DMS114 treated with DMSO at 0.1 percent for 48 hours (cell line): ENCODE data around the gene SLC24A3.
"Not testable (repeated sequence)": the region's sequence is repeated elsewhere in the genome, so short reads cannot be mapped to it uniquely, and the experiment has no call there.

Experiments used
- DNase-seq: peaks from one replicate; lab custom pipeline; 2025; ENCODE audit not compliant: unreplicated experiment; lab: John Stamatoyannopoulos, UW

The SLC24A3 gene

DNA sequence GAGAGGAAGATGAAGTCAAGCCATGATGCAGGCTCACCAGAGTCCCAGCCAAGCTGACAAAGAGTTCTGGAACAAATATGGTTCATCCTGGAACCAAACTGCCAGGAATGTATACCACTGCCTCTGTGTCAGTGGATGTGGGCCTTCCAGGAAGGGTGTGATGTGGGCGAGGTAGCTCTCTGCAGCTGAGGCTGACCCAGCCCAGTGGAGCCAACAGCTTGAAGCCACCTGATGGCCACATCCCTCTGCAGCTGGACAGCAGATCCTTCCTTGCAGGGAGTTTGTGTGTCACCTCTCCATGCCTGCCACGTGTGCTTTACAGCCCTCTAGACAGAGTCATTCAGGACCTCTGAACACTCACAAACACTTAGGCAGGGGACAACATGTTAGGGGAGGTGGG is 403.6 kb downstream of the SLC24A3 start:
- no peak for DNase-seq

DNA sequence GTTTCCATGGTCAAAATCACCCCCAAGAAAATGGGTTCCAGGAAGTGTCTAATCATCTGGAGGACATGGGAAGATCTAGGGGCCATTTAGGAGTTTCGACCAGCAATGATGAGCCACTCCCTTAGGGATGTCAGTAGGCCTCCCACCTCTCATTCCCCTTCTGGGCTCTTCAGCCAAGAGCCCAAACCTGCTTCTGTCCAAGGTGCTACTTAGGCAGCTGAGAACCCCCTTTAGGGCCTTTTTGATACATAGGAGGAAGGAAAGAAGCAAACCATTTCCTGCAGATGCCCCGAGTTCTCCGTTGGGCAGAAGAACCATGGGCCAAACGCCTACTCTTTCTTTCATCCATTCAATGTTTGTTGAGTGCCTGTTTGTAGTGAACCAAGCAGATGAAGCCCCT is 404.2 kb downstream of the SLC24A3 start:
- no peak for DNase-seq

DNA sequence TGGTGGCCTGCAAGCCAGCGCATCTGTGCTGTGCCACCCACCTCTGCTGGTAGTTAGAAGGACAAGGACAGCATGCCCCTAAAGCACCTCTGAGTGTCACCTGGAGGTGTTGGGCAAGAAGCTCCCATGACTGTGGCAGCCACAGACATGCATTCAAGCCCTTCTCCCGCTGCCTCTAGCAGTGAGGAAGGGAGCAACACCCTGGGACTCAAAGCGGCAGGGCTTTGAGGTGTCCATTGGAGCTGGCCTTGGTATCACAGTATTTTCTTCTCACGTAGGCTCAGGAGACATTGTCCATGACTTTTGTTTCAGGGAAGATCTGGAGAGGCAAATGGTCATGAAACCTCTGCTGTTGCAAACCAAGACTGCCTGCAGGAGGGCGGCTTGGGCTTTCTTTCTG is 404.8 kb downstream of the SLC24A3 start:
- DNase-seq, result no peak

DNA sequence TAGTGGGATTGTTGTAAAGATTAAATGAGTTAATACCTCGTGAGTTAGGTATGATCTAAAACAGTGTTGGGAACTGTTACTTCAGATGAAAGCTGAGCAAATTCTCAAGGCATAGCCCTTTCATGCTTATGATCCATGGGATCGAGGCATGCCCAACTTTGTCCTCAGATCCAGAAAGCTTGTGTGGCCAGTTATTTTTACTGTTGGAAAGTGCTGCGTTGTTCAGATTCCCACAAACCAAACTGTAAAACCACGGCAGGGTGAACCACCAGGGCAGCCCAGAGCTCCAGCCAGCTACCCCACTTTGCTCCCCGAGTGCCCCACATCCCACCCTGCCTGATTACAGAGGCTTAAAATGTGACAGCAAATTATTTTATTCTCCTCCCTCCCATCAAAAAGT is 406.3 kb downstream of the SLC24A3 start:
- DNase-seq, result no peak

DNA sequence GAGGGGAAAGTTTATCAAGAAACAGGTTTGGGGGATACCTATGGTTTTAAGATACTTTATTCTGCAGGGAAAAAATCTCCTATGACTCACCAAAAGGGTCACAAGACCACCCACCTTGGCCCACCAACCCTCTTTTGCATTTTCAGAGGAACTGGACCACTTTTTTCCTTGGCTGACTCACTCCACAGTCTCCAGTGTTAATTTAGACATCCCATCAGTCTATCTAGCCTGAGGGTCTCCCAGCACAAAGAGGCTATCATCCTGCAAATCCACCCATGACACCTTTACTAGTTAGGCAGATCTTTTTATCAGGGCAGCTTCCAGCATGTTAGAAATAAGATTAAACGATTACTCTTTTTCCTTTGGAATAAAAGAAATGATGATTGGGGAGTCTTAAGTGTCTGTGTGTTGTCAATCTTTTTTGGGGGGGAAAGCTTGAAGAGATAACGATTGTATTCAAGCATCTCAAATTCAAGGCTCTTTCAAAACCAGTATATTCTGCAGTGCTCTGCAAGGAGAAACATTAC is 407.5 kb downstream of the SLC24A3 start:
- no peak for DNase-seq

DNA sequence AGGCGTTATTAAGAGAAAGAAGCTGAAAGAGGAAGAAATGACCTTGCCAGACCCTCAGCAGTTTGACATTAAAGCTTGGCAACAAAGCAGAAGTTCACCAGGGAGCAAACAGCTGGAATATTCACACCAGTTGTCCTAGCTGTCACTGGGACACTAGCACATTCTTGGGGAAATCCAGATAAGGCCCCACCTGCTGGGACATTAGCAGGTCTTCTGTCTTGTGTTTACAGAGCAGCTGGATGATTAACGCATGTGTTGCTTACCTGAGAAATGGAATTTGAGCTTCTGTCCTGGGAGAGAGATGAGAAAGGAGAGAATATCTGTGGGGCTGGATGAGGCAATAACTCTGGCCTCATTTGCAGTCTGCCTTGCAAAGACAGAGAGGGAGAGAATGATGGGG is 408.0 kb downstream of the SLC24A3 start:
- no peak for DNase-seq

DNA sequence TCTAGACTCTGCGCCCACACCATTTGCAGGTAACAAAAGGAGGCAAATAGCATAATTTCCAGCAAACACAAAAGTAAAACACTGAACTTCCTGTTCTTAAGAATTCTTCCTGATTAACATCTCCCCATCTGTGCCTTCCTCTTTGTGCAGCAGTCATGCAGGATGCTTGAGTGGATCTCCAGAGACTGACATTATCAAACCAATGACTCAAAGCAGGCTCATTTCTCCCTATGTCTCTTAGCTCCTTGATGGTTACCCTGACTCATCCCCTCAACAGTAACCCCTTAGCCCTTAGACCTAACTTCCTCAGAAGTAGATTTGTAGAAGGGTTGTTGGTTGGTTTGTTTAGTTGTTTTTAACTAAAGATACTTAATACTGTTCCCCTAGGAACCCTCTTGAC is 408.6 kb downstream of the SLC24A3 start:
- DNase-seq, result no peak

DNA sequence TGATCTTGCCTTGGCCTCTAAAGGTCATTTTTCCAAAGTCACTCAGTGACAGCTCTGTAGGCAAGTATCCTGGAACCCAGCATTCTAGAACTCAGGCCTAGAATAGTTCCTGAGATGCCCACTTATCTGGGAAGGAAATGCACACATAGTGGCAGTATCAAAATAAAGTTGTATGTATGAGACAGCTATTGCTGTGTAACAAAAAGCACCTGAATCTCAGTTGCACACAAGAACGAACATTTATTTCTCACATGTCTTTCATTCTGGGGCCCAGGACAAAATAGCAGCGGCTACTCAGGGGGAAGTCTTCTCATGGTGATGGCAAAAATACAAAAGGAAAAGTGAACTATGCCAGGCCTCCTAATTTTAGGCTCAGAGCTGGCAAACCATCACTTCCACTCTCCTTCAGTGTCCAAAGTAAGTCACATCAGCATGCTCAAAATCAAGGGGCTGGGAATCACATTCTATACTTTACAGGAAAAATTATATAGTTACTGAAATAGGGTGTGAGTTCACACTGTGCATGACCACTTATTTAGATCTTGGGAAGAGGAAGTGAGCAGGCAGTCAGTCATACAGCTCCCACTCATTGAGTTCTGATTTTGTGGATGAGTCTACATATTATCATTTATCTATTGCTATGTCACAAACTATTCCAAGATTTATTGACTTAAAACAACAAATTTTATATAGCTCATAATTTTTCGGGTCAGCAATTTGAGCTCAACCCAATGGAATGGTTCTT is 412.0 kb downstream of the SLC24A3 start:
- DNase-seq, result no peak

- no peak for DNase-seq
Observed at GRCh38 chr20:19625426-19625825, 413.0 kb downstream of the SLC24A3 start.

DNA sequence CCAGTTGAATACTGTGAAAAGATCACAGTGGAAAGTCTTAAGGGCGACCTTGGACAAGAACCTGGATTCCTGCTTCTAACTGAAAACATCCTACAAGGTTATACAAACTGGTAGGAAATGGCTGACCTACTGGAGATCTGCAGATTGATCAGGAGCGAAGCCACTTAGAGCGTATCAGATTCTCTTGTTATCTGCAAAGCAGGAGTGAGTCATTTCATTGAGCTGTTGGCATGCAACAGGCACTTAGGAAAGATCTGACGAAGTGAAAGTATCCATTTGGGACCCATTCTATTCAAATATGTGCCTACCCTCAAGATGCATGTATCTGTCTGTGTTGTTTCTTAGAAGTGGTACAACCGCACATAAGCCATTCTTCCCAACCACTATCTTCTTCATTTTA is 414.5 kb downstream of the SLC24A3 start:
- DNase-seq, result no peak

GRCh38 chr20:19628570-19629134 is 416.2 kb downstream of the SLC24A3 start:
- peak; percentile 19 for DNase-seq

DNA sequence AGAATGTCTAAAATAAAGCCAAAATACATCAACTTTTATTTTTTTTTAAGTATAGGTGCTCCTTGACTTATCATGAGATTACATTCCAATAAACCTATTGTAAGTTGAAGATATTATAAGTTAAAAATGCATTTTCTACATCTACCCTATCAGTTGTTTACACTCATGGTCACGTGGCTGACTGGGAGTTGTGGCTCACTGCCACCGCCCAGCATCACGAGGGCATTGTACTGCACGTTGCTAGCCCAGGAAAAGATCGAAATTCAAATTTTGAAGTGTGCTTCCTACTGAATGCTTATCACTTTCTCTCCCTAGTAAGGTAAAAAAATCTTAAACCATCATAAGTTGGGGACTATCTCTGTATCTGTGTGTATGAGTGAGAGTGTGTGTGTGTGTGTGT is 419.0 kb downstream of the SLC24A3 start:
- DNase-seq, result no peak

- no peak for DNase-seq
Observed at GRCh38 chr20:19633985-19634384, 421.5 kb downstream of the SLC24A3 start.

GRCh38 chr20:19639471-19640045 is 427.1 kb downstream of the SLC24A3 start:
- DNase-seq, result not testable (repeated sequence)

DNA sequence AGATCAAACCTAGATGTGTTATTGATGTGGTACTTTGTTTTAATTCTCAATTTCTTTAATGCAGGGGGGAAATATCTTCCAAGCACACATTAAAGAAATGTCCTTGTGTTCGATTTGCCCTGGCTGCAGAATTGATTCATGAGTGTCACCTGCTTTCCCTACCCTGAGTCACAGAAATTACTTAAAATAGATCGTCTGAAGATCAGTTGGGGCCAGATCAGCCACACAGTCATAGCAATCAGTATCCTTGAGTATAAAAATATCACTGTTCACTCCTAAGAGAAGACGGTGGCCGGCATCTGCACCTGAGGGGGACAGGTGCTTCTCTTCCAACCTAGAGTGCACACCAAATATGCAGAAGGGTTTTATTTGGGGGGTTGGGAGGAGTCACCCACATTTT is 430.4 kb downstream of the SLC24A3 start:
- DNase-seq, result no peak

GRCh38 chr20:19644085-19644484 is 431.6 kb downstream of the SLC24A3 start:
- no peak for DNase-seq

GRCh38 chr20:19646963-19647362 is 434.5 kb downstream of the SLC24A3 start:
- DNase-seq, result no peak

- DNase-seq, result no peak
Observed at GRCh38 chr20:19648024-19648423, 435.6 kb downstream of the SLC24A3 start.

DNA sequence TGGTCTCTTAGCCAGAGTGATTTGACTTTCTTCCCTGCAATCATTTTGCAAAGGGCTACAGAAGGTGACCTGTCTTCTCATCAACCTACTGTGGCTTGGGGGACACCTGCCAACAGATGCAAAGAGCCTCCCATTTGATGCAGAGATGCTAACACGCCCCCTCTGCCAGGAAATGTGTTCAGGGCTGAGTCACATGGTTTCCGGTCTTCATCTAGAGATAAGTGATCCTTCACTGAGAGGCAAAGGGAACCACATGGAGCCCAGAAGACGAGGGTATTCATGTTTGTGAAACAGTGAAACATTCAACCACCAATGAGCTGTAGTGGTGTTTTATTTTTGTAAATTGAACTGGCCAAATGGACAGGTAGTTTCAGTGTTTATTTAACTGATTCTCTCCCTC is 436.6 kb downstream of the SLC24A3 start:
- DNase-seq, result no peak

DNA sequence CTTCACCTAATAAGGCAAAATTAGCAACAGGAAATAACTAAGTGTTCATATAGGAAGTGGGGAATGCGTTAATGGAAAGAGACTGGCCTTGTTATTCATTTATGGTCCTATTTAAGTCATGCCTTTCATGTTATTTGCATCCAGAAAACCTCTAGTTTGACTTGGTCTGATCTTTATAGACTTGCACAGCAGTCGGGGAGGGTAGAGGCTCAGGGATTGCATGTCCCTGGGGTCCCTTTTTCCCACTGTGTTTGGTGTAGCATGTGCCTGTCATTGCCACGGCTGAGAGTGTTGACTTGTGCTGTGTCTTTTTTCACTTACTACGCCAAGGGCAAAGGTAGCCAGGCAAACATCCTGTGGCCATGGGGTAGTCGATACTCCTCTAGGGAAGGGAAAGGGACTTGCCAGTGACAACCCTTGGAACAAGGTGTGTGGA is 440.2 kb downstream of the SLC24A3 start:
- no peak for DNase-seq

GRCh38 chr20:19653327-19653726 is 440.9 kb downstream of the SLC24A3 start:
- no peak for DNase-seq

- no peak for DNase-seq
Observed at GRCh38 chr20:19654921-19655320, 442.5 kb downstream of the SLC24A3 start.
